ENCODE results near the gene VTI1A. TPM values are rescaled to one million over a fixed set of nuclear protein-coding genes. Genes with fewer than 3 reads are reported as not detected.

Gene VTI1A
- total RNA-seq, 1 experiment from 2014 or later, result 22.0 TPM

- Histone ChIP-seq H3K79me1 (ENCODE audit: insufficient read depth, low read depth, low read length, poor library complexity, severe bottlenecking) (no peaks in the 10 kb centered on the region), H4K5ac (ENCODE audit: insufficient read length, low read depth, low read length) (no peak overlapping the region), H3K4me1 (ENCODE audit: insufficient read depth, low read length) (0 out of 2 replicates have a peak, but pooled peaks cover 2% of the 10 kb centered on the region), H2BK12ac (ENCODE audit: insufficient read length, low read depth, low read length) (no peak overlapping the region), H3K18ac (ENCODE audit: insufficient read length, low read depth, low read length) (no peak overlapping the region), H4K91ac (ENCODE audit: insufficient read length, low read depth, low read length) (no peak overlapping the region), H3K27ac (ENCODE audit: insufficient read length, low read depth, low read length) (no peak overlapping the region), H4K20me1 (ENCODE audit: control insufficient read depth, insufficient read depth, insufficient read length) (no peaks in the 10 kb centered on the region), H3K27me3 (ENCODE audit: insufficient read depth, low read length) (no peaks in the 10 kb centered on the region), H3K4me2 (ENCODE audit: insufficient read depth, insufficient read length, low read length) (no peak overlapping the region), H3K4ac (ENCODE audit: low read depth, low read length) (no peak overlapping the region), H2BK5ac (ENCODE audit: insufficient read length, low read length) (no peak overlapping the region), H3K23ac (ENCODE audit: insufficient read length, low read depth, low read length) (no peak overlapping the region), H2BK120ac (ENCODE audit: low read depth, low read length, poor library complexity, severe bottlenecking) (no peak overlapping the region), H2BK20ac (ENCODE audit: low read depth, low read length, poor library complexity, severe bottlenecking) (no peak overlapping the region), H2BK15ac (ENCODE audit: low read depth, low read length) (no peak overlapping the region), H3K23me2 (ENCODE audit: insufficient read length, low read depth, low read length, poor library complexity, severe bottlenecking) (no peaks in the 10 kb centered on the region), H2AK5ac (ENCODE audit: insufficient read length, low read length) (no peak overlapping the region), H3T11ph (ENCODE audit: low read length) (no peak overlapping the region), H3K14ac (ENCODE audit: insufficient read depth, low read length) (no peak overlapping the region), H3K79me2 (ENCODE audit: insufficient read depth, low read length) (no peaks in the 10 kb centered on the region), H3K9me3 (ENCODE audit: control insufficient read depth, low read depth, low read length) (no peaks in the 10 kb centered on the region), H3K9ac (ENCODE audit: extremely low read depth, insufficient read length, low read length) (no peak overlapping the region), H3K56ac (ENCODE audit: insufficient read length, low read depth, low read length) (no peak overlapping the region), H4K8ac (replicated peaks; ENCODE audit: insufficient read length, low read depth, low read length) (no peak overlapping the region), H2AFZ (ENCODE audit: low read length) (no peak overlapping the region)
- H3K4me3 Mint-ChIP-seq, result no peak overlapping the region
- no peak for DNase-seq
- H3K9me3 Mint-ChIP-seq, result no peaks in the 10 kb centered on the region
- no peak for TF ChIP-seq CTCF (conservative IDR thresholded peaks at IDR 0.05)
- no CpG with 5 or more reads among the region's 8 CpGs for WGBS (ENCODE audit: extremely low coverage, insufficient read length, low lambda C conversion rate)
- peak overlapping the region in 2 of 3 experiments; percentile 53 to 78; a peak in 4 of 7 replicates for H3K27ac Mint-ChIP-seq
- H3K4me1 Mint-ChIP-seq, result peaks cover 14 to 21% of the 10 kb centered on the region in 2 experiments; a peak in 3 of 4 replicates
- H3K27me3 Mint-ChIP-seq (ENCODE audit: low read depth), result no peaks in the 10 kb centered on the region
- H3K36me3 Mint-ChIP-seq (ENCODE audit: insufficient read depth in 1 of 3, low read depth in 3 of 3), result no peaks in the 10 kb centered on the region
Measured at GRCh38 chr10:112631501-112632400, 184.7 kb downstream of the VTI1A start.

Data from H9 (cell line).